HPDE6-E6E7 (cell line): ENCODE measurements around the gene MAP3K7CL.
"Not testable (repeated sequence)": the region's sequence is repeated elsewhere in the genome, so short reads cannot be mapped to it uniquely, and the experiment has no call there.

Source experiments
- DNase-seq: peaks from one replicate; pipeline ENCODE4 v3.0.0; 2011; ENCODE audit warnings: missing footprints; ENCODE audit errors: extremely low spot score

MAP3K7CL gene

GRCh38 chr21:29133796-29134195 is 3.4 kb downstream of the MAP3K7CL start:
- no peak for DNase-seq

- no peak for DNase-seq
Measured at GRCh38 chr21:29135481-29135880, 5.0 kb downstream of the MAP3K7CL start.

- DNase-seq: no peak
Measured at GRCh38 chr21:29136033-29136432, 5.6 kb downstream of the MAP3K7CL start.

GRCh38 chr21:29144736-29145353 is 14.4 kb downstream of the MAP3K7CL start:
- no peak for DNase-seq

GRCh38 chr21:29145354-29145782 is 14.9 kb downstream of the MAP3K7CL start:
- DNase-seq: peak; percentile 76

- peak; percentile 39 for DNase-seq
Measured at GRCh38 chr21:29145852-29146453, 15.5 kb downstream of the MAP3K7CL start.

GRCh38 chr21:29146726-29147125 is 16.3 kb downstream of the MAP3K7CL start:
- no peak for DNase-seq

- DNase-seq: no peak
Measured at GRCh38 chr21:29148530-29148929, 18.1 kb downstream of the MAP3K7CL start.

- no peak for DNase-seq
Measured at GRCh38 chr21:29149808-29150425, 19.5 kb downstream of the MAP3K7CL start.

- DNase-seq: no peak
Measured at GRCh38 chr21:29151931-29152330, 21.5 kb downstream of the MAP3K7CL start.

- DNase-seq: no peak
Measured at GRCh38 chr21:29152916-29153315, 22.5 kb downstream of the MAP3K7CL start.

- no peak for DNase-seq
Measured at GRCh38 chr21:29154270-29154669, 23.8 kb downstream of the MAP3K7CL start.

GRCh38 chr21:29155118-29155932 is 24.9 kb downstream of the MAP3K7CL start:
- DNase-seq: no peak

- no peak for DNase-seq
Measured at GRCh38 chr21:29155933-29156260, 25.5 kb downstream of the MAP3K7CL start.

GRCh38 chr21:29157080-29157479 is 26.6 kb downstream of the MAP3K7CL start:
- DNase-seq: no peak

GRCh38 chr21:29159842-29160241 is 29.4 kb downstream of the MAP3K7CL start:
- DNase-seq: no peak

- DNase-seq: not testable (repeated sequence)
Measured at GRCh38 chr21:29162825-29163224, 32.4 kb downstream of the MAP3K7CL start.

GRCh38 chr21:29163341-29164115 is 33.1 kb downstream of the MAP3K7CL start:
- no peak for DNase-seq

GRCh38 chr21:29164323-29164942 is 34.0 kb downstream of the MAP3K7CL start:
- DNase-seq: no peak

- no peak for DNase-seq
Measured at GRCh38 chr21:29166323-29166722, 35.9 kb downstream of the MAP3K7CL start.

GRCh38 chr21:29166853-29167252 is 36.4 kb downstream of the MAP3K7CL start:
- DNase-seq: no peak
